Astrocyte (in vitro differentiated cells and primary cell): ENCODE data around the gene ZSCAN30. TPM values are rescaled to one million over a fixed set of nuclear protein-coding genes. Genes with fewer than 3 reads are reported as not detected.
A peak's percentile ranks its signal among the peaks of the same experiment; 100 is the strongest.

Experiments
- DNase-seq: peaks from one replicate; pipeline ENCODE4 v3.0.0-alpha.2; 2010; ENCODE audit warnings: low read depth
- FAIRE-seq: peaks from 2 replicates; lab custom pipeline; 2011; peaks lifted over from hg19 to GRCh38; lab: Jason Lieb, UNC
- H2AFZ ChIP-seq: 2 replicates; pipeline ENCODE4 v1.6.0; 2012; ENCODE audit warnings: low read depth, low read length, inconsistent platforms
- H3K27ac ChIP-seq: 2 replicates; pipeline ENCODE4 v1.5.1; 2011; ENCODE audit warnings: low read depth, low read length, inconsistent platforms
- H3K27me3 ChIP-seq: 2 replicates; pipeline ENCODE4 v1.6.0; 2011; ENCODE audit warnings: low read length, inconsistent platforms; ENCODE audit not compliant: insufficient read depth
- H3K36me3 ChIP-seq: 2 replicates; pipeline ENCODE4 v1.5.1; 2011; ENCODE audit warnings: low read length, inconsistent platforms; ENCODE audit not compliant: insufficient read depth
- H3K4me1 ChIP-seq: 2 replicates; pipeline ENCODE4 v1.5.1; 2011; ENCODE audit warnings: low read length, inconsistent platforms; ENCODE audit not compliant: insufficient read depth
- H3K4me2 ChIP-seq: 2 replicates; pipeline ENCODE4 v1.6.0; 2012; ENCODE audit warnings: low read length, inconsistent platforms
- H3K4me3 ChIP-seq: 2 replicates; pipeline ENCODE4 v1.5.1; 2011; ENCODE audit warnings: low read depth, mild to moderate bottlenecking, low read length, inconsistent platforms; ENCODE audit not compliant: insufficient read depth
- H3K79me2 ChIP-seq: 2 replicates; pipeline ENCODE4 v1.6.0; 2012; ENCODE audit warnings: mild to moderate bottlenecking, low read length, inconsistent platforms; ENCODE audit not compliant: insufficient read depth
- H3K9ac ChIP-seq: 2 replicates; pipeline ENCODE4 v1.6.0; 2012; ENCODE audit warnings: mild to moderate bottlenecking, low read length, inconsistent platforms
- H3K9me3 ChIP-seq: 2 replicates; pipeline ENCODE4 v1.5.1; 2012; ENCODE audit warnings: low read depth, mild to moderate bottlenecking, low read length, inconsistent platforms; ENCODE audit not compliant: insufficient read depth
- H4K20me1 ChIP-seq: 2 replicates; pipeline ENCODE4 v1.6.0; 2012; ENCODE audit warnings: low read length, inconsistent platforms; ENCODE audit not compliant: insufficient read depth
- H3K27ac Mint-ChIP-seq: one replicate; pipeline ENCODE4 v1.8.0; 2021; ENCODE audit warnings: mild to moderate bottlenecking, mixed read lengths; ENCODE audit not compliant: unreplicated experiment
- H3K27me3 Mint-ChIP-seq: one replicate; pipeline ENCODE4 v1.8.0; 2021; ENCODE audit warnings: low read depth, mixed read lengths; ENCODE audit not compliant: unreplicated experiment
- H3K36me3 Mint-ChIP-seq: one replicate; pipeline ENCODE4 v1.8.0; 2021; ENCODE audit warnings: low read depth, mixed read lengths; ENCODE audit not compliant: unreplicated experiment
- H3K4me1 Mint-ChIP-seq: one replicate; pipeline ENCODE4 v1.8.0; 2021; ENCODE audit warnings: low read depth, mixed read lengths; ENCODE audit not compliant: unreplicated experiment
- H3K4me3 Mint-ChIP-seq: one replicate; pipeline ENCODE4 v1.8.0; 2021; ENCODE audit warnings: mild to moderate bottlenecking, moderate library complexity, mixed read lengths; ENCODE audit not compliant: unreplicated experiment
- H3K9me3 Mint-ChIP-seq: one replicate; pipeline ENCODE4 v1.8.0; 2021; ENCODE audit warnings: mild to moderate bottlenecking, mixed read lengths; ENCODE audit not compliant: unreplicated experiment
- EZH2 ChIP-seq: IDR thresholded peaks from 2 replicates; pipeline ENCODE4 v1.6.1; 2012; ENCODE audit warnings: mild to moderate bottlenecking, low read length, inconsistent platforms; ENCODE audit not compliant: insufficient read depth
- total RNA-seq: library from RNA; stranded (reverse); gene quantifications from 2 replicates; pipeline ENCODE4 v1.2.1, GENCODE V29; 2021
- TF ChIP-seq, protein P1 (sequence below): IDR thresholded peaks from 2 replicates; pipeline ENCODE4 v1.5.1; 2011; ENCODE audit warnings: low read depth, mild to moderate bottlenecking, inconsistent platforms, low read length, moderate library complexity; ENCODE audit not compliant: insufficient read depth

The ZSCAN30 gene
- total RNA-seq, 1 donor from 2014 or later: 19.0 TPM

DNA sequence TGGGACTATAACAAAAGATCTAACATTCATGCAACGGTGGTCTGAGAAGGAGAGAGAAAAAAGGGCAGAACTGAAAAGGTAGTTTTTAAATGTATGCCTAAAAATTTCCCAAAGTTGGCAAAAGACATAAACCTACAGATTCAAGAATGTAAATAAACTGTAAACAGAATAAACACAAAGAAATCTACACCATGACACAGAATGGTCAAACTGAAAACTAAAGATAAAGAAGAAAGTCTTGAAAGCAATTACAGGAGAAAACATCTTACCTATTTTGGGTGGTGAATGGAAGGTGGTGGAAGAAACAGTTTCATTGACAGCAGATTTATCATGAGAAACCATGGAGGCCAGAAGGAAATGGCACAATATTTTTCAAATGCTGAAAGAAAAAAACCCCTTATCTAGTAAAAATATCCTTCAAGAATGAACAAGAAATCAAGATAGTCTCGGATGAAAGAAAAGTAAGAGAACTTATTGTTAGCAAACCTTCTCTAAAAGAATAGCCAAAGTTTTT lies 84.8 kb downstream of the ZSCAN30 start:
- H3K9me3 Mint-ChIP-seq: peaks cover 12% of the 10 kb centered on the region
- Histone ChIP-seq H3K27ac (no peak overlapping the region), H3K36me3 (no peaks in the 10 kb centered on the region), H3K27me3 (no peaks in the 10 kb centered on the region), H4K20me1 (no peaks in the 10 kb centered on the region), H3K9ac (no peak overlapping the region), H3K4me1 (no peaks in the 10 kb centered on the region), H2AFZ (no peak overlapping the region), H3K4me2 (no peak overlapping the region), H3K4me3 (no peak overlapping the region), H3K79me2 (no peaks in the 10 kb centered on the region), H3K9me3 (no peaks in the 10 kb centered on the region)
- FAIRE-seq (no peak), DNase-seq (no peak)
- TF ChIP-seq EZH2: no peak
- TF ChIP-seq, protein P1, sequence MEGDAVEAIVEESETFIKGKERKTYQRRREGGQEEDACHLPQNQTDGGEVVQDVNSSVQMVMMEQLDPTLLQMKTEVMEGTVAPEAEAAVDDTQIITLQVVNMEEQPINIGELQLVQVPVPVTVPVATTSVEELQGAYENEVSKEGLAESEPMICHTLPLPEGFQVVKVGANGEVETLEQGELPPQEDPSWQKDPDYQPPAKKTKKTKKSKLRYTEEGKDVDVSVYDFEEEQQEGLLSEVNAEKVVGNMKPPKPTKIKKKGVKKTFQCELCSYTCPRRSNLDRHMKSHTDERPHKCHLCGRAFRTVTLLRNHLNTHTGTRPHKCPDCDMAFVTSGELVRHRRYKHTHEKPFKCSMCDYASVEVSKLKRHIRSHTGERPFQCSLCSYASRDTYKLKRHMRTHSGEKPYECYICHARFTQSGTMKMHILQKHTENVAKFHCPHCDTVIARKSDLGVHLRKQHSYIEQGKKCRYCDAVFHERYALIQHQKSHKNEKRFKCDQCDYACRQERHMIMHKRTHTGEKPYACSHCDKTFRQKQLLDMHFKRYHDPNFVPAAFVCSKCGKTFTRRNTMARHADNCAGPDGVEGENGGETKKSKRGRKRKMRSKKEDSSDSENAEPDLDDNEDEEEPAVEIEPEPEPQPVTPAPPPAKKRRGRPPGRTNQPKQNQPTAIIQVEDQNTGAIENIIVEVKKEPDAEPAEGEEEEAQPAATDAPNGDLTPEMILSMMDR: no peak
- H3K27me3 Mint-ChIP-seq: no peaks in the 10 kb centered on the region
- H3K36me3 Mint-ChIP-seq: no peaks in the 10 kb centered on the region
- no peak overlapping the region for H3K27ac Mint-ChIP-seq
- peaks cover 1% of the 10 kb centered on the region for H3K4me1 Mint-ChIP-seq
- H3K4me3 Mint-ChIP-seq: no peak overlapping the region

DNA sequence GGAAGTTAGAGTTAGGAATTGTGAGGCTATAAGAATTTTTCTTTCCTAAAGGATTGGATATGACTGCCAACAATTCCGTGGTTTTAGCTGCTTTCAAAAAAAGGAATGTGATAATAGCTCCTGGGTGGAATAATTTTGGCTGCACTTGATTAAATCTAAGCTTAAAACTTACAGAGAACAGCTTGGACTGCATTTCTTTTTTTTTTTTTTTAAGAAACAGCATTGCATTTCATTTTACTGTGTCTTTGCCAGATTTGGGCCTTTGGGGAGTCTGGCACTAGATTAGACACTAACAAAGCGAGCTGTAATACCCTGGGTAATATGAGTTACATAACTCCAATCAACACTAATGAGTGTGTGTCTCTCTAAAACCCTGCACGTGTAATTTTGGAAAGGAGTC lies 87.0 kb downstream of the ZSCAN30 start:
- no peak overlapping the region for H3K4me2 ChIP-seq
- TF ChIP-seq, protein P1: no peak
- TF ChIP-seq EZH2: no peak
- H3K27ac Mint-ChIP-seq: no peak overlapping the region
- DNase-seq (peak; percentile 82), FAIRE-seq (no peak)
- no peak overlapping the region for H3K9ac ChIP-seq
- H3K27me3 Mint-ChIP-seq: no peaks in the 10 kb centered on the region
- H3K36me3 Mint-ChIP-seq: no peaks in the 10 kb centered on the region
- H3K4me3 ChIP-seq: no peak overlapping the region
- no peak overlapping the region for H3K27ac ChIP-seq
- no peak overlapping the region for H3K4me3 Mint-ChIP-seq
- H3K9me3 ChIP-seq: no peaks in the 10 kb centered on the region
- peaks cover 12% of the 10 kb centered on the region for H3K9me3 Mint-ChIP-seq
- no peak overlapping the region for H2AFZ ChIP-seq
- H3K4me1 ChIP-seq: no peaks in the 10 kb centered on the region
- H4K20me1 ChIP-seq: no peaks in the 10 kb centered on the region
- H3K79me2 ChIP-seq: no peaks in the 10 kb centered on the region
- no peaks in the 10 kb centered on the region for H3K36me3 ChIP-seq
- H3K4me1 Mint-ChIP-seq: peaks cover 1% of the 10 kb centered on the region
- H3K27me3 ChIP-seq: no peaks in the 10 kb centered on the region

DNA sequence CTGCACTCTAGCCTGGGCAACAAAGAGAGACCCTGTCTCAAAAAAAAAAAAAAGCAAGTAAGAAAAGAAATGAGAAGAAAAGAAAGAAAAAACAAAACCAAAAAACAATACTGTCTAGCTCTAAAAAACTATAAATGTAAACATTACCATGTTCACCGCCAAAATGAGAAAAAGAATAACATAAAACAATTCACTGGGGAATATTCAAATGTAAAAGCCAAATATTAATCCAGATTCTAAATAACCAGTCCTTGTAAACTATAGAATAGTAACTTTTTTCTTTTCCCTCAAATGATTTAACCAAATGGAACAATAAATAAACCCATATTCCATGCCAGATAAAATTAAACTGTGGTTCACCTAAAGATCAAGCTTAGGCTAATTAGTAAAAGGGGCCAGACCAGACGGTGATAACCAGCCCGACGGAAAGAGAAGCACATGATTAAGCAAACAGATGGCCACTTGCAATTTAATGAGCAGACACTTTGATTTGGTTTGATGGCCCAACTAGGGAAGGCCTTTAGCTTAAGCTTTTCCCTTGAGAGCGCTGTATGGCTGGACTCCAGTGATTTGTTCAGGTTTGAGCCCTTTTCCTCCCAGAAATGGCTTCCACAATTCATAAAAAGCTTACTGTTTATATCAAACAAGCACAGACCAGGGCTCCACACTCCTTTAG lies 88.6 kb downstream of the ZSCAN30 start:
- Mint-ChIP-seq H3K27ac (no peak overlapping the region), H3K4me1 (peaks cover 1% of the 10 kb centered on the region), H3K27me3 (no peaks in the 10 kb centered on the region), H3K4me3 (no peak overlapping the region), H3K36me3 (no peaks in the 10 kb centered on the region), H3K9me3 (peaks cover 12% of the 10 kb centered on the region)
- TF ChIP-seq, protein P1: no peak
- no peak for TF ChIP-seq EZH2
- H3K27me3 ChIP-seq: no peaks in the 10 kb centered on the region
- no peak for FAIRE-seq
- no peak overlapping the region for H3K4me2 ChIP-seq
- H3K79me2 ChIP-seq: no peaks in the 10 kb centered on the region
- H3K27ac ChIP-seq: no peak overlapping the region
- no peaks in the 10 kb centered on the region for H3K4me1 ChIP-seq
- no peaks in the 10 kb centered on the region for H3K36me3 ChIP-seq
- no peaks in the 10 kb centered on the region for H3K9me3 ChIP-seq
- H2AFZ ChIP-seq: no peak overlapping the region
- H3K9ac ChIP-seq: no peak overlapping the region
- DNase-seq: no peak
- H4K20me1 ChIP-seq: no peaks in the 10 kb centered on the region
- H3K4me3 ChIP-seq: no peak overlapping the region
